ENCODE results near the gene KCMF1.

The KCMF1 gene

DNA sequence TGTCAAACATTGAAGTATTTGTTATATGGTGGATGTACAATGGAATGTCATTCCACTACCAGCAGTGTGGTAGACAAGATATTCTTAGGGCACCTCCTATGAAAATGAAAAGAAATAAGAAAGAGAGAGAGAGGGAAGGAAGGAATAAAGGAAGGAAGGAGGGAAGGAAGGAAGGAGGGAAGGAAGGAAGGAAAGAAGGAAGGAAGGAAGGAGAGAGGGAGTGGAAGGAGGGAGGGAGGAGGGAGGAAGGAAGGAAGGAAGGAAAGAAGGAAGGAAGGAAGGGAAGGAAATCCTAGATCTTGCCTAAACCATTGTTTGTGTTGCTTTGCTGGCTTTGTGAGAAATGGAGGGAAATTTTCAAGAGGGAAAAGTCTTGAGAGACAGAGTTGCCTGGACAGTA lies 112.1 kb downstream of the KCMF1 start:
- DNase-seq (ENCODE audit: low spot score), result no peak

- DNase-seq (ENCODE audit: low spot score), result no peak
These were observed 114.6 kb downstream of the KCMF1 start for GRCh38 chr2:85085563-85085962.

DNA sequence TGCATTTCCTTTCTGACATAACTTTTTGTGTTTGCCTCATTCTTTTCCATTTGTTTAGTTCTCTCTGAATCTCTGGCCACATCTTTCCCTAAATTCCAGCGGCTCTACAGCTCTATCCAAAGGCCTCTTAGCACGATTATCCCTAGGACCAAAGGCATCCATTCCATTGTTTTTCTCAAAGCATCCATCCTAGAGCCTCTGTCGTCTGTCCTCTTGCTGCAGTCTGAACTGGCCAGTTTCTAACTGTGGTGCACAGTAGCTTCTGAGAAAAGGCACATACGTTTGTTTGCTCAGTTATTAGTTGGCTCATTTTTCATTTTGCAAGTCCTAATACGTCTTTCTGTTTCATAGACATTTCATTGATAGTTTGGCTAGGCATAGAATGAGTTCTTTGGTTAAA lies 116.6 kb downstream of the KCMF1 start:
- DNase-seq (ENCODE audit: low spot score), result no peak

GRCh38 chr2:85088921-85089320 lies 118.0 kb downstream of the KCMF1 start:
- DNase-seq (ENCODE audit: low spot score), result no peak

GRCh38 chr2:85089585-85089984 lies 118.6 kb downstream of the KCMF1 start:
- DNase-seq (ENCODE audit: low spot score), result no peak

DNA sequence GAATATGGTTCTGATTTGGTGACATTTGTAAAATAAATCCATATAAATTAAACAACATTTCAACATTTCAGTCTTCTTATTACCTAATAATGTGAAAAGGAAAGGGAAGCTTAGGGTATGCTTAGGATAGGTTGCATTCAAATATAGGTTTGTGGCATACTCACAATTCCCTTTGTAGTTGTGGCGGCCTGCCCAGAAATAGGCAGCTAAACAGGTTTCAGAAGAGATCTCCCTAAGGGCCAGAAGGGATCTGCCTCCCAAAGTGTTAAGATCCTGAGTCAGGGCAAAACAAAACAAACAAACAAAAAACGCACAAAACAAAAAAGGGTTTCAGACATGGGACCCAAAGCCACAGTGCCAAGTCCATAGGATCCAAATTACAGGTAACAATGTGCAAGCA lies 120.9 kb downstream of the KCMF1 start:
- DNase-seq (ENCODE audit: low spot score), result no peak

DNA sequence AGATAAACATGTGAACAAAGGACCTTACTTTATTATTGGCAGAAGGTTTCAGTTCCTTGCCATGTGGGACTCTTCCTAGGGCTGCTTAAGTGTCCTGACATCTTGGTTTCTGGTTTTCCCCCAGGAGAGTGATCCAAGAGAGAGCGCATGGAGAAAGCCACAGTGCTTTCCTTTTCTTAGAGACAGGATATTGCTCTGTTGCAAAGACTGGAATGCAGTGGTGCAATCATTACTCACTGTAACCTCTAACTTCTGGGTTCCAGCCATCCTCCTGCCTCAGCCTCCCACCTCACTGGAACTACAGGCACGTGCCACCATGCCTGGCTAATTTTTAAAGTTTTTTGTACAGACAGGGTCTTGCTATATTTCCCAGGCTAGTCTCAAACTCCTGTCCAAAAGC lies 124.1 kb downstream of the KCMF1 start:
- no peak for DNase-seq (ENCODE audit: low spot score)

DNA sequence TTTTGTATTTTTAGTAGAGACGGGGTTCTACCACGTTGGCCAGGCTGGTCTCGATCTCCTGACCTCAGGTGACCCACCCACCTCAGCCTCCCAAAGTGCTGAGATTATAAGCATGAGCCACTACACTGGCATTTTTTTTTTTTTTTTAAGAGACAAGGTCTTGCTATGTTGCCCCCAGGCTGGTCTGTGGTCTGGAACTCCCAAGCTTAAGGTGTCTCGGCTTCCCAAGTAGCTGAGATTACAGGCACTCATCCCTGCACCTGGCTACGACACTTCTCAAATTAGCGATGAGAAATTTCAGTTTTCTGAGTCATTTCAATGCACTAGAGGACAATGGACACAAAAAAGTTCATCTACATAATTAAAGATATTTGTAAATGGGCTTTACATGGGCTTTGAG lies 125.7 kb downstream of the KCMF1 start:
- no peak for DNase-seq (ENCODE audit: low spot score)

- DNase-seq (ENCODE audit: low spot score), result no peak
These were observed 133.3 kb downstream of the KCMF1 start for GRCh38 chr2:85104228-85104627.

DNA sequence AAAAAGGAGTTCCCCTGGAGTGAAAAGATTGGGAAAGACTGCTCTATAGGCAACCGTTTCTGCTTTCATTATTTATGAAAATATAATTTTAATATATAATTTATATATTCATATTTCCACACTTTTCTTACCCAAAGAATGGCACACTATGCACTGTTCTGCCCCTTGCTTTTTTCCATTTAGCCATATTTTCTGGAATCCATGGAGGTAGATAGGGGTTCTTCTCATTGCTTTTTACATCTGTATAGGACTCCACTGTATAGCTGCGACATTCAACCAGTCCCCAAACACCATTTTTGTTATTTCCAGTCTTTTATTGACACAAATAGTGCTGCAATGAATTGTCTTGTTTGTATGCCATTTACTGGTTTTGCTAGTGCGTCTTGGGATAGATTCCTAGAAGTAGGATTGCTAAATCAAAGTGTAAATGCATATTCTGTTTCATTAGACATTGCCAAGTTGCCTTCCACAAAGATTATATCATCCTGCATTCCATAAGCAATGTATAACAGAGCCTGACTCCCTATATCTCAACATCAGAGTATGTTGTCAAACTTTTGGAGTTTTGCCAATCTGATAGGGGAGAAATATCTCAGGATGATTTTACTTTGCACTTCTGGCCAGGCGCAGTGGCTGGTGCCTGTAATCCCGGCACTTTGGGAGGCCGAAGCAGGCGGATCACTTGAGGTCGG lies 135.7 kb downstream of the KCMF1 start:
- DNase-seq (ENCODE audit: low spot score), result no peak

Data from germinal center (tissue), 1 donor.